Ovary (tissue), 3 donors: ENCODE data around the gene FGF23.

Experiments
- EP300 ChIP-seq: sonication (generic); formaldehyde crosslinking; IDR thresholded peaks from one replicate; pipeline ENCODE4 v1.6.1; 2017; ENCODE audit warnings: antibody characterized with exemption
- POLR2A ChIP-seq: fragments of 450-650 bp; IDR thresholded peaks from one replicate; pipeline ENCODE4 v1.6.1; 2017; ENCODE audit warnings: antibody characterized with exemption, mild to moderate bottlenecking, moderate library complexity
- TF ChIP-seq, protein P1 (sequence below), 3 donors: fragments of 450-650 bp in 2 of 3; fragments of 200-600 bp in 1 of 3; IDR thresholded peaks; one replicate each; pipeline versions ENCODE4 v1.5.1 to v1.8.0; 2016 to 2022; ENCODE audit warnings: antibody characterized with exemption in 3 of 3, mild to moderate bottlenecking in 1 of 3
- donor health status: DM: no; HTN: no; CAD: no.

DNA sequence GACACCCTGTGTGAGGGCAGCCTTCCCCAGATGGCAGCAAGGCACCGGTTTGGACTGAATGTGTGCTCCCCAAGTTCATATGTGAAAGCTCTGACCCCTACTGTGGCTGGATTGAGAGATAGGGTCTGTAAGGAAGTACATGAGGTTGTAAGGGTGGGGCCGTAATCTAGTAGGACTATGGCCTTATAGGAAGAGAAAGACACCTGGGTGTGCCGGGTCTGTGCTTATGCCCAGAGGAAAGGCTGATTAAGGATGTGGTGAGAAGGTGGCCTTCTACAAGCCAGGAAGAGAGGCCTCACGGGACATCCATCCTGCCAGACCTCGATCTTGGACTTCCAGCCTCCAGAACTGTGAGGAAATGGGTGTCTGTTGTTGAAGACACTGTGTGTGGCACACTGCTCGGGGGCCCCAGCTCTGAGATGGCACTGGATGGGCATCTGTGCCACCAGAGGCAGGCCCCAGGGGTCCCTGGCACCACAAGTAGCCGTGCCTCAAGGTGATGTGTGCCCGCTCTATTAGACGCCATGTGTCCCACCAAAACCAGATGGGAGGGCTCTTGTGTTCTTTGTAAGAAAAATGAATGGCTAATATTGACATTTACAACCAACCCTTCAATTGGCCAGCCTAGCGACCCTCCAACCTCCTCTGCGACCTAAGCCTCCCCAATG, 44.1 kb upstream of the FGF23 start:
- TF ChIP-seq POLR2A (no peak), EP300 (no peak)
- TF ChIP-seq, protein P1, sequence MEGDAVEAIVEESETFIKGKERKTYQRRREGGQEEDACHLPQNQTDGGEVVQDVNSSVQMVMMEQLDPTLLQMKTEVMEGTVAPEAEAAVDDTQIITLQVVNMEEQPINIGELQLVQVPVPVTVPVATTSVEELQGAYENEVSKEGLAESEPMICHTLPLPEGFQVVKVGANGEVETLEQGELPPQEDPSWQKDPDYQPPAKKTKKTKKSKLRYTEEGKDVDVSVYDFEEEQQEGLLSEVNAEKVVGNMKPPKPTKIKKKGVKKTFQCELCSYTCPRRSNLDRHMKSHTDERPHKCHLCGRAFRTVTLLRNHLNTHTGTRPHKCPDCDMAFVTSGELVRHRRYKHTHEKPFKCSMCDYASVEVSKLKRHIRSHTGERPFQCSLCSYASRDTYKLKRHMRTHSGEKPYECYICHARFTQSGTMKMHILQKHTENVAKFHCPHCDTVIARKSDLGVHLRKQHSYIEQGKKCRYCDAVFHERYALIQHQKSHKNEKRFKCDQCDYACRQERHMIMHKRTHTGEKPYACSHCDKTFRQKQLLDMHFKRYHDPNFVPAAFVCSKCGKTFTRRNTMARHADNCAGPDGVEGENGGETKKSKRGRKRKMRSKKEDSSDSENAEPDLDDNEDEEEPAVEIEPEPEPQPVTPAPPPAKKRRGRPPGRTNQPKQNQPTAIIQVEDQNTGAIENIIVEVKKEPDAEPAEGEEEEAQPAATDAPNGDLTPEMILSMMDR (IDR thresholded peaks at IDR 0.05): no peak
